Upper lobe of left lung (tissue), 6 donors: ENCODE data around the gene CDH12. TPM values are rescaled to one million over a fixed set of nuclear protein-coding genes. Genes with fewer than 3 reads are reported as not detected.

ENCODE experiments used
- ATAC-seq, 2 donors: fragments of 200-7000 bp; cut with Tn5 transposase; one replicate each; pipeline ENCODE4 v1.9.1; 2022; ENCODE audit warnings: mild to moderate bottlenecking in 2 of 2, moderate library complexity in 2 of 2; ENCODE audit not compliant: low FRiP score in 2 of 2
- DNase-seq, 2 donors: peaks; one replicate each; pipeline ENCODE4 v3.0.0-alpha.2; 2019 to 2020
- H3K27ac ChIP-seq, 4 donors: fragments of 200-600 bp; sonication (generic); one replicate each; pipeline ENCODE4 v1.5.1; 2016 to 2019
- H3K27me3 ChIP-seq, 4 donors: fragments of 200-600 bp; sonication (generic); one replicate each; pipeline ENCODE4 v1.5.1; 2017 to 2019
- H3K36me3 ChIP-seq, 4 donors: fragments of 200-600 bp; sonication (generic); one replicate each; pipeline ENCODE4 v1.5.1; 2016 to 2019
- H3K4me1 ChIP-seq, 4 donors: fragments of 200-600 bp; sonication (generic); one replicate each; pipeline ENCODE4 v1.5.1; 2018 to 2019
- H3K4me3 ChIP-seq, 4 donors: fragments of 200-600 bp; sonication (generic); one replicate each; pipeline ENCODE4 v1.5.1; 2017 to 2019; ENCODE audit warnings: mild to moderate bottlenecking in 2 of 4, moderate library complexity in 1 of 4
- H3K9me3 ChIP-seq, 4 donors: fragments of 200-600 bp; sonication (generic); one replicate each; pipeline ENCODE4 v1.5.1; 2018 to 2019
- CTCF ChIP-seq, 6 experiments: fragments of 450-650 bp in 4 of 6; fragments of 200-600 bp in 2 of 6; sonication (generic) in 2 of 6; IDR thresholded peaks; one replicate each; pipeline ENCODE4 v1.5.1; 2016 to 2019; ENCODE audit warnings: antibody characterized with exemption in 6 of 6
- EP300 ChIP-seq, 4 donors: sonication (generic); formaldehyde crosslinking; IDR thresholded peaks; one replicate each; pipeline ENCODE4 v1.5.1; 2017; ENCODE audit warnings: antibody characterized with exemption in 4 of 4, control low read depth in 2 of 4
- POLR2A ChIP-seq, 4 donors: fragments of 450-650 bp; IDR thresholded peaks; one replicate each; pipeline ENCODE4 v1.5.1; 2016 to 2017; ENCODE audit warnings: antibody characterized with exemption in 4 of 4, mild to moderate bottlenecking in 2 of 4
- POLR2AphosphoS5 ChIP-seq, 2 donors: sonication (generic); formaldehyde crosslinking; IDR thresholded peaks; one replicate each; pipeline ENCODE4 v1.5.1; 2017; ENCODE audit warnings: antibody characterized with exemption in 2 of 2
- WGBS, 2 donors: methylation state at CpG; one replicate each; pipeline ENCODE4 v1.1.5; 2017 to 2018; 5-methylcytosine and 5-hydroxymethylcytosine counted together
- total RNA-seq, 6 donors: library from RNA; depleted of rRNA in 4 of 6; stranded (reverse); fragments of >200 nt in 4 of 6; gene quantifications; one replicate each; pipeline versions ENCODE4 v1.1.0 to v1.2.1, GENCODE V29; 2016 to 2021
- donor health status: DM: no; HTN: no; CAD: no; lungs with moderate emphysema.
- donor health status: DM: no; HTN: yes; CAD: no; lungs with severe emphysema.

Gene CDH12
- total RNA-seq, 6 donors from 2014 or later: 0.10 to 0.49 TPM; not detected in 4

- Histone ChIP-seq H3K36me3 (no peaks in the 10 kb centered on the region), H3K27me3 (no peaks in the 10 kb centered on the region), H3K27ac (no peak overlapping the region), H3K9me3 (no peaks in the 10 kb centered on the region), H3K4me1 (no peaks in the 10 kb centered on the region), H3K4me3 (no peak overlapping the region)
- ATAC-seq (no peak), DNase-seq (no peak)
- no peak for TF ChIP-seq EP300 (IDR thresholded peaks at IDR 0.05)
- no peak for TF ChIP-seq CTCF (IDR thresholded peaks at IDR 0.05)
- no peak for TF ChIP-seq POLR2AphosphoS5 (IDR thresholded peaks at IDR 0.05)
- no peak for TF ChIP-seq POLR2A (IDR thresholded peaks at IDR 0.05)
- 62 to 78% methylated on average over 4 of the region's 4 CpGs for WGBS, 2 donors
Measured at GRCh38 chr5:22411554-22412349, 441.4 kb downstream of the CDH12 start.

GRCh38 chr5:22391956-22392355, 461.2 kb downstream of the CDH12 start:
- 63 to 65% methylated on average over 3 of the region's 3 CpGs for WGBS, 2 donors
- H3K4me3 ChIP-seq: no peak overlapping the region
- no peaks in the 10 kb centered on the region for H3K36me3 ChIP-seq
- no peaks in the 10 kb centered on the region for H3K4me1 ChIP-seq
- TF ChIP-seq POLR2A (IDR thresholded peaks at IDR 0.05) (no peak), CTCF (IDR thresholded peaks at IDR 0.05) (no peak), EP300 (IDR thresholded peaks at IDR 0.05) (no peak), POLR2AphosphoS5 (IDR thresholded peaks at IDR 0.05) (no peak)
- no peak overlapping the region for H3K27ac ChIP-seq
- H3K9me3 ChIP-seq: no peaks in the 10 kb centered on the region
- H3K27me3 ChIP-seq: no peaks in the 10 kb centered on the region
- DNase-seq (no peak), ATAC-seq (no peak)

- no peak for ATAC-seq
- Histone ChIP-seq H3K36me3 (no peaks in the 10 kb centered on the region), H3K27me3 (no peaks in the 10 kb centered on the region), H3K4me3 (no peak overlapping the region), H3K4me1 (no peaks in the 10 kb centered on the region), H3K27ac (no peak overlapping the region), H3K9me3 (no peaks in the 10 kb centered on the region)
- no peak for DNase-seq
- TF ChIP-seq POLR2AphosphoS5 (IDR thresholded peaks at IDR 0.05): no peak
- TF ChIP-seq CTCF (IDR thresholded peaks at IDR 0.05): no peak
- no peak for TF ChIP-seq POLR2A (IDR thresholded peaks at IDR 0.05)
- TF ChIP-seq EP300 (IDR thresholded peaks at IDR 0.05): no peak
Measured at GRCh38 chr5:22390888-22391287, 462.3 kb downstream of the CDH12 start.

- H3K4me3 ChIP-seq: no peak overlapping the region
- WGBS, 2 donors: 71% methylated on average over 1 of the region's 1 CpG; no CpG with 5 or more reads in 1 of the 2 donors
- no peaks in the 10 kb centered on the region for H3K9me3 ChIP-seq
- no peaks in the 10 kb centered on the region for H3K27me3 ChIP-seq
- DNase-seq (no peak), ATAC-seq (peak in 1 of 2 donors; percentile 61)
- no peak for TF ChIP-seq EP300 (IDR thresholded peaks at IDR 0.05)
- no peak for TF ChIP-seq POLR2A (IDR thresholded peaks at IDR 0.05)
- no peak for TF ChIP-seq POLR2AphosphoS5 (IDR thresholded peaks at IDR 0.05)
- no peak for TF ChIP-seq CTCF (IDR thresholded peaks at IDR 0.05)
- no peak overlapping the region for H3K27ac ChIP-seq
- H3K4me1 ChIP-seq: no peaks in the 10 kb centered on the region
- no peaks in the 10 kb centered on the region for H3K36me3 ChIP-seq
Measured at GRCh38 chr5:22372826-22373660, 480.1 kb downstream of the CDH12 start.
